NCI-H526 (cell line): ENCODE data around the gene SEMA3E.
"Not testable (repeated sequence)": the region's sequence is repeated elsewhere in the genome, so short reads cannot be mapped to it uniquely, and the experiment has no call there.

Source experiments
- DNase-seq, 2 experiments: peaks; one replicate each; lab custom pipeline; 2025; lab: John Stamatoyannopoulos, UW

SEMA3E gene

GRCh38 chr7:83648464-83649241, at the start of gene SEMA3E:
Gene SEMA3E, minus strand, starts transcription at chr7:83649139.
- DNase-seq = peak in 1 of 2 experiments; percentile 40

GRCh38 chr7:83697804-83698530, 49.0 kb upstream of the SEMA3E start:
- no peak for DNase-seq

- no peak for DNase-seq
These were observed 47.2 kb upstream of the SEMA3E start for GRCh38 chr7:83696101-83696500.

- DNase-seq = no peak
These were observed 46.4 kb upstream of the SEMA3E start for GRCh38 chr7:83695128-83695960.

GRCh38 chr7:83693256-83693655, 44.3 kb upstream of the SEMA3E start:
- DNase-seq = no peak

GRCh38 chr7:83691095-83691494, 42.2 kb upstream of the SEMA3E start:
- DNase-seq = no peak

GRCh38 chr7:83689855-83690254, 40.9 kb upstream of the SEMA3E start:
- DNase-seq = no peak

- no peak for DNase-seq
These were observed 37.5 kb upstream of the SEMA3E start for GRCh38 chr7:83686416-83686815.

GRCh38 chr7:83684928-83685327, 36.0 kb upstream of the SEMA3E start:
- DNase-seq = no peak

- DNase-seq = no peak
These were observed 32.4 kb upstream of the SEMA3E start for GRCh38 chr7:83681200-83681778.

- DNase-seq = peak; percentile 71 to 79
These were observed 28.4 kb upstream of the SEMA3E start for GRCh38 chr7:83677180-83677866.

- not testable (repeated sequence) for DNase-seq
These were observed 24.4 kb upstream of the SEMA3E start for GRCh38 chr7:83673291-83673690.

GRCh38 chr7:83672157-83672556, 23.2 kb upstream of the SEMA3E start:
- DNase-seq = no peak

GRCh38 chr7:83663131-83663530, 14.2 kb upstream of the SEMA3E start:
- DNase-seq = no peak

GRCh38 chr7:83658126-83658525, 9.2 kb upstream of the SEMA3E start:
- DNase-seq = no peak

- peak in 1 of 2 experiments; percentile 74 for DNase-seq
These were observed 7.1 kb upstream of the SEMA3E start for GRCh38 chr7:83655951-83656556.

- DNase-seq = no peak
These were observed 3.5 kb upstream of the SEMA3E start for GRCh38 chr7:83652481-83652880.

- no peak for DNase-seq
These were observed 762 bp upstream of the SEMA3E start for GRCh38 chr7:83649701-83650100.

GRCh38 chr7:83646027-83646426, 2.9 kb downstream of the SEMA3E start:
- DNase-seq = no peak

GRCh38 chr7:83643739-83644138, 5.2 kb downstream of the SEMA3E start:
- peak in 1 of 2 experiments; percentile 26 for DNase-seq

- DNase-seq = no peak
These were observed 5.9 kb downstream of the SEMA3E start for GRCh38 chr7:83643012-83643411.
